ENCODE data around the gene HTR4.

Gene HTR4

GRCh38 chr5:148556835-148557234 is 97.5 kb downstream of the HTR4 start:
- H3K27me3 ChIP-seq (ENCODE audit: low read depth, low read length): peaks cover 3% of the 10 kb centered on the region; the same call in 1 of the 2 replicates
- H3K4me3 ChIP-seq (ENCODE audit: low read length): no peak overlapping the region
- no peaks in the 10 kb centered on the region for H3K36me3 ChIP-seq (replicated peaks; ENCODE audit: low read depth, low read length)
- H3K4me1 ChIP-seq (ENCODE audit: low read length): no peaks in the 10 kb centered on the region
- H3K27ac ChIP-seq (ENCODE audit: low read length): no peak overlapping the region
- TF ChIP-seq EZH2phosphoT487 (IDR thresholded peaks at IDR 0.05; ENCODE audit: low read depth): no peak
- no peak for TF ChIP-seq CTCF (IDR thresholded peaks at IDR 0.05; ENCODE audit: low read depth, low read length)
- H4K20me1 ChIP-seq (ENCODE audit: insufficient read depth, low read length): no peaks in the 10 kb centered on the region
- no peaks in the 10 kb centered on the region for H3K9me3 ChIP-seq (ENCODE audit: insufficient read depth, low read length)
- H2AFZ ChIP-seq (ENCODE audit: low read depth, low read length): no peak overlapping the region
- no peaks in the 10 kb centered on the region for H3K79me2 ChIP-seq (ENCODE audit: low read length)
- no peak overlapping the region for H3K9ac ChIP-seq (ENCODE audit: low read length)
- H3K4me2 ChIP-seq (ENCODE audit: low read length): no peak overlapping the region

- H3K27ac ChIP-seq (ENCODE audit: low read length): no peak overlapping the region
- H3K79me2 ChIP-seq (ENCODE audit: low read length): no peaks in the 10 kb centered on the region
- no peaks in the 10 kb centered on the region for H3K27me3 ChIP-seq (ENCODE audit: low read depth, low read length)
- TF ChIP-seq EZH2phosphoT487 (IDR thresholded peaks at IDR 0.05; ENCODE audit: low read depth) (no peak), CTCF (IDR thresholded peaks at IDR 0.05; ENCODE audit: low read depth, low read length) (no peak)
- no peaks in the 10 kb centered on the region for H3K9me3 ChIP-seq (ENCODE audit: insufficient read depth, low read length)
- no peak overlapping the region for H2AFZ ChIP-seq (ENCODE audit: low read depth, low read length)
- no peaks in the 10 kb centered on the region for H3K4me1 ChIP-seq (ENCODE audit: low read length)
- no peaks in the 10 kb centered on the region for H4K20me1 ChIP-seq (ENCODE audit: insufficient read depth, low read length)
- H3K36me3 ChIP-seq (replicated peaks; ENCODE audit: low read depth, low read length): no peaks in the 10 kb centered on the region
- H3K9ac ChIP-seq (ENCODE audit: low read length): no peak overlapping the region
- H3K4me2 ChIP-seq (ENCODE audit: low read length): no peak overlapping the region
- no peak overlapping the region for H3K4me3 ChIP-seq (ENCODE audit: low read length)
Measured at GRCh38 chr5:148554621-148555020, 99.7 kb downstream of the HTR4 start.

GRCh38 chr5:148543727-148544126 is 110.6 kb downstream of the HTR4 start:
- no peak overlapping the region for H3K27ac ChIP-seq (ENCODE audit: low read length)
- no peak overlapping the region for H3K4me3 ChIP-seq (ENCODE audit: low read length)
- no peak overlapping the region for H2AFZ ChIP-seq (ENCODE audit: low read depth, low read length)
- TF ChIP-seq CTCF (IDR thresholded peaks at IDR 0.05; ENCODE audit: low read depth, low read length) (no peak), EZH2phosphoT487 (IDR thresholded peaks at IDR 0.05; ENCODE audit: low read depth) (no peak)
- H3K9ac ChIP-seq (ENCODE audit: low read length): no peak overlapping the region
- no peaks in the 10 kb centered on the region for H4K20me1 ChIP-seq (ENCODE audit: insufficient read depth, low read length)
- H3K4me1 ChIP-seq (ENCODE audit: low read length): no peaks in the 10 kb centered on the region
- H3K9me3 ChIP-seq (ENCODE audit: insufficient read depth, low read length): no peaks in the 10 kb centered on the region
- no peaks in the 10 kb centered on the region for H3K79me2 ChIP-seq (ENCODE audit: low read length)
- H3K27me3 ChIP-seq (ENCODE audit: low read depth, low read length): no peaks in the 10 kb centered on the region
- no peaks in the 10 kb centered on the region for H3K36me3 ChIP-seq (replicated peaks; ENCODE audit: low read depth, low read length)
- no peak overlapping the region for H3K4me2 ChIP-seq (ENCODE audit: low read length)

GRCh38 chr5:148542812-148543211 is 111.5 kb downstream of the HTR4 start:
- Histone ChIP-seq H3K27me3 (ENCODE audit: low read depth, low read length) (no peaks in the 10 kb centered on the region), H3K4me2 (ENCODE audit: low read length) (no peak overlapping the region), H3K79me2 (ENCODE audit: low read length) (no peaks in the 10 kb centered on the region), H3K4me3 (ENCODE audit: low read length) (no peak overlapping the region), H4K20me1 (ENCODE audit: insufficient read depth, low read length) (no peaks in the 10 kb centered on the region), H3K9ac (ENCODE audit: low read length) (no peak overlapping the region), H2AFZ (ENCODE audit: low read depth, low read length) (no peak overlapping the region), H3K36me3 (replicated peaks; ENCODE audit: low read depth, low read length) (no peaks in the 10 kb centered on the region), H3K4me1 (ENCODE audit: low read length) (no peaks in the 10 kb centered on the region), H3K27ac (ENCODE audit: low read length) (no peak overlapping the region), H3K9me3 (ENCODE audit: insufficient read depth, low read length) (no peaks in the 10 kb centered on the region)
- TF ChIP-seq EZH2phosphoT487 (IDR thresholded peaks at IDR 0.05; ENCODE audit: low read depth) (no peak), CTCF (IDR thresholded peaks at IDR 0.05; ENCODE audit: low read depth, low read length) (no peak)
